ENCODE measurements around the gene USP13. TPM values are rescaled to one million over a fixed set of nuclear protein-coding genes. Genes with fewer than 3 reads are reported as not detected.
"Not testable (repeated sequence)": the region's sequence is repeated elsewhere in the genome, so short reads cannot be mapped to it uniquely, and the experiment has no call there.

Gene USP13
- polyA plus RNA-seq, 1 donor, result 48.8 TPM

DNA sequence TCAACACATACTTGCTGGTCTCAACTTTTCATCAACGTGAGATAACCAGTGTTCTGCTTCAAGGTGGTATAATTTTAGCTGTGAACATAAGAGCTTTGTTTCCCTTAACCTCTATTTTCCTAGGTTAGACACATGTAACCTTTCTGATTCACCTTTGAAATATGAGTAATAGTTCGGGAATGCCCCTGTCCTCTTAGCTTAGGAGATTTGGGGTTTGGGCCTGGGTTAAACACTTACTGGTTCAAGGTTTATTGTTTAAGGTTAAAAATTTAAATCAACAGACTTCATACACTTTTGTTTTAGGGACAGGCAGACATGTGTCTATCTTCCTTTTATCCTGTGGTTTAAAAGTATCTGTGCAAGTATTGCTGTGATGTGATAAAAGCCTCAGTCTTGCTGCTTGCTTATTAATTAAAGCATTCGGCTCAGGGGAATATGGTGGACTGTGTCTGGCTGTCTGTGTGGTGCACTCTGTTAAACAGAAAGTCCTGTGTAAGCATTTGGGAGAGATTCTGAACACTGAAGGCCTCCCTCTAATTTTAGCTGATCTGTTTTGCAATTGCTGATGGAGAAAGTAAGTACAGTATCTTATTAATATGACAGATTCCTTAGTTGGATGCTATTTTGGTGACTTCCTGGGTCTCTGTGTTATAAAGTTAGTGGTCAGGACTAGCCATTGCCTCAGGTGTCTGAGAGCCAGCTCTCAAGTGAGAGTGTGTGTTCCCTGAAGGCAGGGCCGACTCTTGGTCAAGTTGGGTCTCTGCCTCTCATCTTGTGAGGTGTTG lies 81.8 kb downstream of the USP13 start:
- DNase-seq (ENCODE audit: low read depth), result no peak

DNA sequence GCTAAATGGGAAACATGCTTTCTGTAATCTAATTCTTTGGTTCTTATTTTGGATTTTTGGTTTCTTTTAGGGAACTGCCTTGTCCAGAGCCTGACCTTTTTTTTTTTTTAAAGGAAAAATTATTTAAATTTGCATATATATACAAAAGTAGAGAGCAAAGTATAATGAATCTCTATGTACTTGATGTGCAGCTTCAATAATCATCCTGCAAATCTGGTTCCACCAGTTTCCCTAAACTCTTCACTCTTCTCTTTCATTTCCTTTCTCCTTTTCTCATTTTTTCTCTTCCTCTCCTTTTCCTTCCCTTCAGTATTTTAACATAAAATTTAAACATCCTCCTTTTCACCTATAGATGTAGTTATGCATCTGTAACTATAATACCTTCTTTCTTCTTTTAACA lies 82.5 kb downstream of the USP13 start:
- no peak for DNase-seq (ENCODE audit: low read depth)

DNA sequence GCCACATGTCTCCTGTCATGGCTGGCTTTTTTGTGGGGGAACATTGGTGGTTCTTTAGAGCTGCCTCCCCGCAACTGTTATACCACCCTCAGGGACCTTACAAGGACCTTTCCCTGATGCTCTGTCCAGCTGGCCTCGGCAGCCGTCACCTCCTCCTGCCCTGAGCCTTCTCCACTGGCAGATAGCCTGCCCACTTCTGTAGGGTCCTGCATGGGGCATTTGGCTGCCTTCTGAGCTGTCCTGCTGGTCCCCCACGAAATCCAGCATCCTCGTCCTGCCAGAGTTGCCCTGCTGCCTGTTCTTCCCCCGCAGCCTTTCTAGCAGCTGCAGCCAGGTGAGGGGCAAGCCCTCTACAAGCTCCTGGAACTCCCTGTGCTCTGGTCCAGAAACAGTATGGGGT lies 86.2 kb downstream of the USP13 start:
- no peak for DNase-seq (ENCODE audit: low read depth)

- no peak for DNase-seq (ENCODE audit: low read depth)
Measured at GRCh38 chr3:179739816-179740594, 87.2 kb downstream of the USP13 start.

- no peak for DNase-seq (ENCODE audit: low read depth)
Measured at GRCh38 chr3:179743913-179744312, 91.1 kb downstream of the USP13 start.

- no peak for DNase-seq (ENCODE audit: low read depth)
Measured at GRCh38 chr3:179744667-179745066, 91.8 kb downstream of the USP13 start.

GRCh38 chr3:179745079-179745478 lies 92.2 kb downstream of the USP13 start:
- DNase-seq (ENCODE audit: low read depth), result no peak

- DNase-seq (ENCODE audit: low read depth), result no peak
Measured at GRCh38 chr3:179745716-179746115, 92.9 kb downstream of the USP13 start.

DNA sequence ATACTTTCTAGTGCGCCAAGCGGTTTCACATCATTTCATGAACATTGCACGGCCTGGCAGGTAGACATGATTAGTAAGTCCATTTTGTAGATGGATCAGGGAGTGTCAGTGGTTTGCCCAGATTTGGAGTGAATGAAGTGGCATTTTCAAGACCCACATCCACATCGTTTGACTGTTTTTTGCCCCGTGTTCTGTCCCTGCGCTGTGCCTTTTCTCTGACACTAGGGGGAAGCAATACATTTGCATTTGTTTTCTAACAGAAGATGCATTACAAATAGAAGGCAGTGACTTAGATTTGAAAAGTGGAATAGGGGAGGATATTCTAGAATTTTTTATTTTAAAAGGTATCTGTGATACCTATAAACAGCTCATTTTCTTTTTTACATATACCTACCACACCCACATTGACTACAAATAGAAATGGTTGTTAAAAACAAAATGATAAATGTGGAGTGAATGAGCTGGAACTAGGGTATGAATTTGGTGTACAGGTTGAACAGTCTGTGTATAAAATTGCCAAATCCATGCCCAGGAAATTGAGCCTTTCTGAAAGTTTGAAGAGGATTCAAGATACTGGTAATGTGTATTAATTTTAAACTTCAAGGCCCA lies 98.0 kb downstream of the USP13 start:
- DNase-seq (ENCODE audit: low read depth), result no peak

- DNase-seq (ENCODE audit: low read depth), result no peak
Measured at GRCh38 chr3:179760944-179761343, 108.1 kb downstream of the USP13 start.

GRCh38 chr3:179765396-179765795 lies 112.6 kb downstream of the USP13 start:
- DNase-seq (ENCODE audit: low read depth), result no peak

- DNase-seq (ENCODE audit: low read depth), result no peak
Measured at GRCh38 chr3:179766416-179767133, 113.7 kb downstream of the USP13 start.

- no peak for DNase-seq (ENCODE audit: low read depth)
Measured at GRCh38 chr3:179768080-179768479, 115.2 kb downstream of the USP13 start.

DNA sequence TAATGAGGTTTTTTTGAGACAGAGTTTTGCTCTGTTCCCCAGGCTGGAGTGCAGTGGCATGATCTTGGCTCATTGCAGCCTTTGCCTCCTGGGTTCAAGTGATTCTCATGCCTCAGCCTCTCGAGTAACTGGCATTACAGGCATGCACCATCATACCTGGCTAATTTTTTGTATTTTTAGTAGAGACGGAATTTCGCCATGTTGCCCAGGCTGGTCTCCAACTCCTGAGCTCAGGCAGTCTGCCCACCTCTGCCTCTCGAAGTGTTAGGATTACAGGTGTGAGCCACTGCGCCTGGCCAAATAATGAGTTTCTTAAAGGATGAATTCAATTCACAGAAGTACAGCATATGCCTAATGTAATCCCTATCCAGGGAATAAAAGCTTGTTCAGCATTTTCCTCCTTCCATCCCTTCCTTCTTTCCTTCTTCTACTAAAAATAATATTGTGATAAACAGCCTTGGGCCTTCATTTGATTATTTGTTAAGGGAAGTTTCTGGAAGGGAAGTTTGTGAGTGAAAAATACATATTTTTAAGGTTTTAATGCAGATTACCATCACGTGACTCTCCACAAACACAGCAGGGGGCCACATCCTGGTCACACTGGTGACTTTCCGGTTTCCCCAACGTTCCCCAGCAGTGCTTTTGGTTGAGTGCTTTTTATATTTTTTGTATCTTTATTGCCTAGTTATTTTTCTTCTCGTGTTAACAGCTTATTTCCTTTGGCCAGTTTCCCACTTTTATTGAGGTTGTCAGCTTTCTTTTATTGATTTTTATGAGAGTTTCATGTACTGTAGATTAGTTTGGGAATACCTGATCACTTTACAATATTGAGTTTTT lies 116.8 kb downstream of the USP13 start:
- DNase-seq (ENCODE audit: low read depth), result no peak

GRCh38 chr3:179771797-179772196 lies 119.0 kb downstream of the USP13 start:
- no peak for DNase-seq (ENCODE audit: low read depth)

DNA sequence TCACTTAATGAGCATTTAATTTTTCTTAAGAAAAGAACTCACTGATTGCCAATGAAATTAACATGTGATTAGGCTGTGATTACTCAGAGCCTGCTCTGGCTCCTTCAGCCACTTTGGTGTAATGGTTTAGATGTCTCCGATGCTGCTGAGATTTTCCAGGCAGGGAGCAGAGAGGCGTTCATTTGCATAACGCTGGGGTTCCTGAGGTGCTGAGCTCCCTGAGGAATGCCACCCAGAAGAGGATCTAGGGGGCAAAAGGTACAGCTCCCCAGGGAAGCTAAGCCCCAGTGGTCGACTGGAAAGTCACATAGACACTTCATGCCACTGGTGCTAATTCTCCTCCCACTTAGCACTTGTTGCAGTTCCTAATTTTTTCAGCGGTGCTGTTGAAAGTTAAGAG lies 119.5 kb downstream of the USP13 start:
- no peak for DNase-seq (ENCODE audit: low read depth)

DNA sequence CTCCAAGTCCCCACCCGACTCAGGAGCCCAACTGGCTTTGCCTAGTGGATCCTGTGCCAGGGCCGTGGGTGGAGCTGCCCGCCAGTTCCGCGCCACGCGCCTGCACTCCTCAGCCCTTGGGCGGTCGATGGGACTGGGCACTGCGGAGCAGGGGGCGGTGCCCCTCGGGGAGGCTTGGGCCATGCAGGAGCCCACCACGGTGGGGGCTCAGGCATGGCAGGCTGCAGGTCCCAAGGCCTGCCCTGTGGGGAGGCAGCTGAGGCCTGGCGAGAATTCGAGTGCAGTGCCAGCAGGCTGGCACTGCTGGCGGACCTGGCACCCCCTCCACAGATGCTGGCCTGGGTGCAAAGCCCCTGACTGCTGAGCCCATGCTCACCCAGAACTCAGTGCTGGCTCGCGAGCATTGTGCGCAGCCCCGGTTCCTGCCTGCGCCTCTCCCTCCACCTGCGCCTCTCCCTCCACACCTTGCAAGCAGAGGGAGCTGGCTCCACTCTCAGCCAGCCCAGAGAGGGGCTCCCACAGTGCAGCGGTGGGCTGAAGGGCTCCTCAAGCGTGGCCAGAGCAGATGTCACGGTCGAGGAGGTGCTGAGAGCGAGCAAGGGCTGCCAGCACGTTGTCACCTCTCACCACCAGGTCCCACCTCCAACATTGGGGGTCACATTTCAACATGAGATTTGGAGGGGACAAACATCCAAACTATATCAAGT lies 122.7 kb downstream of the USP13 start:
- DNase-seq (ENCODE audit: low read depth), result no peak

DNA sequence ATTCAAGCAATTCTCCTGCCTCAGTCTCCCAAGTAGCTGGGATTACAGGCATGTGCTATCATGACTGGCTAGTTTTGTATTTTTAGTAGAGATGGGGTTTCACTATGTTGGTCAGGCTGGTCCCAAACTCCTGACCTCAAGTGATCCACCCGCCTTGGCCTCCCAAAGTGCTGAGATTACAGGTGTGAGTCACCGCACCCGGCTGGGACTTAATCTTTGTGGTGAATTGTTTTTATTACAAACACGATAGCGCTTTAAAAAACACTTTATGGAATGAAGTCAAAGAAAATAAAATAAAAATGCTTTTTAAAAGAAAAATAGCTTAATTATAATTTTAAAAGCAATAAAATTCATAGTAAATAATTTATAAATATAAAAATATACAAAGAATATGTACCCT lies 130.0 kb downstream of the USP13 start:
- DNase-seq (ENCODE audit: low read depth), result not testable (repeated sequence)

DNA sequence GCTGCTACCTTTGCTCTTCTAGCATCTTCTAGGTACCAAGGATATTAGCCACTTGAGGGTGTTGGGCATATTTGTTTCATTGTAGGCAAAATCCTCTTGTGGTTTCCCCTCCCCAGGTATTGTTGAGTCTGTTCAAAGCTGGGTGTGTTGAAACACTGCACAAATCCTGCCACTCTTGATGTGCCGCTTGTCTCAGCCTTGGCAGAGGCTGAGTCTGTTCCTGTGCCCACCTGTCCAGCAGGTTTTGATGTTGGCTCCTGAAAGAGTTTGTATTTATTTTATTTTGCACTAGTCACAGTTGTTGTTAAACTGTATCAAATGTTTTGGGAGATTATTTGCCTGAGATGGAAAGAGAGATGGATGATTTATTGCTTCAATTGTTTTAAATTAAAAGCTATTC lies 136.2 kb downstream of the USP13 start:
- no peak for DNase-seq (ENCODE audit: low read depth)

DNA sequence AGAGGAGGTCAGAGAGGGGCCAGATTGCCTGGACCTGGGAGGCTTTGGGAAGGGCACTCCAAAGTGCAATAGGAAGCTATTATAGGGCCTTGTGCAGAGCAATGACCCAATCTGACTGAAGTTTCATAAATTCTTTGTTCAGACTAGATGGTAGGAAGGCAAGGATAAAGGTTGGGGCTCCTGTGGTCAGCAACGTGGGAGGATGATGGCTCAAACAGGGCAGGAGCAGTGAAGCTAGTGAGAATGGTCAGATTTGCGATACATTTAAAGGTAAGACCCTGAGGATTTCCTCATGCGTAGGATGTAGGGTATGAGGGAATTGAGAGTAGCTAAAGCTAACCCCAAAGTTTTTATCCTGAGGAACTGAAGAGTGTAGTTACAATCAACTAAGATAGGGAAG lies 139.0 kb downstream of the USP13 start:
- DNase-seq (ENCODE audit: low read depth), result no peak

DNA sequence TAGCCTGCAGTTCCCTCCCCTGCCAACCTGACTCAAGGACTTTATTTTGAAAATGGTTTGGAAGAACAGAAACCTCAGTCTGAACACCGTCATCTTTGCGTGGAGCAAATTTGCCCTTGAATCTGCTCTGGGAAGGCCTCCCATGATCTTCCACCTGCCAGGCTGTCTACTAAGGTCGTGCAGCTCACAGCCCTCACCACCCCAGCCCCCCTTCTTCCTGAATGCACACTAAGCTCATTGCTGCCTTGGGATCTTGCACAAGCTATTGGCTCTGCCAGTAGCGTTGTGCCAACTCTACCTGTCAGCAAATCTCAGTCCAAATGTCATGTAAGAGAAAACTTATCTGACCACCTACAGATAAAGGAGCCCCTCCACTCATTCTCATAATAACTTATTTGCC lies 141.5 kb downstream of the USP13 start:
- no peak for DNase-seq (ENCODE audit: low read depth)
